HEK293 (cell line): ENCODE data around the gene DTX3L.

Source experiments
- CTCF ChIA-PET: fragments of 350-600 bp; formaldehyde crosslinking; extraction: SDS; loops from one replicate; lab custom pipeline; 2021; ENCODE audit warnings: antibody characterized with exemption; lab: Yijun Ruan, JAX
- POLR2A ChIA-PET: fragments of 300-600 bp; formaldehyde crosslinking; extraction: SDS; loops from one replicate; lab custom pipeline; 2020; ENCODE audit warnings: antibody characterized with exemption, inconsistent platforms; lab: Yijun Ruan, JAX
- H3K27ac ChIP-seq: fragments of 200-500 bp; sonication (Bioruptor generic); 2 replicates; pipeline ENCODE4 v1.5.1; 2014; ENCODE audit warnings: low read depth, low read length, control low read depth, inconsistent platforms; ENCODE audit errors: extremely low read depth
- H3K36me3 ChIP-seq, 2 experiments: fragments of 200-500 bp in 1 of 2; sonication (Bioruptor generic) in 1 of 2; 1 replicate in 1 of 2; 2 replicates in 1 of 2; pipeline ENCODE4 v1.5.1; 2014 to 2017; ENCODE audit warnings: inconsistent platforms in 2 of 2, low read length in 2 of 2; ENCODE audit not compliant: control insufficient read depth in 2 of 2, insufficient read depth in 1 of 2
- H3K4me1 ChIP-seq: fragments of 200-500 bp; sonication (Bioruptor generic); 2 replicates; pipeline ENCODE4 v1.5.1; 2014; ENCODE audit warnings: mild to moderate bottlenecking, low read length, inconsistent platforms; ENCODE audit not compliant: control insufficient read depth, insufficient read depth
- H3K4me3 ChIP-seq: 2 replicates; pipeline ENCODE4 v1.5.1; 2011; ENCODE audit warnings: low read depth, mild to moderate bottlenecking, control low read depth, low read length, moderate library complexity
- H3K9me3 ChIP-seq: fragments of 200-500 bp; sonication (Bioruptor generic); 2 replicates; pipeline ENCODE4 v1.5.1; 2014; ENCODE audit warnings: low read depth, low read length, inconsistent platforms; ENCODE audit not compliant: control insufficient read depth, insufficient read depth
- GLI2 ChIP-seq: fragments of 450-650 bp; formaldehyde crosslinking; IDR thresholded peaks from 2 replicates; pipeline ENCODE4; 2017; ENCODE audit warnings: missing biosample characterization, missing genetic modification characterization, low read depth, borderline replicate concordance
- IKZF3 ChIP-seq: fragments of 450-650 bp; IDR thresholded peaks from 2 replicates; pipeline ENCODE4 v1.5.0; 2018; ENCODE audit warnings: missing biosample characterization, mild to moderate bottlenecking, missing genetic modification characterization, moderate library complexity
- TCF7L2 ChIP-seq: IDR thresholded peaks from 2 replicates; pipeline ENCODE4 v1.6.1; 2011; ENCODE audit warnings: low read depth, mild to moderate bottlenecking, inconsistent platforms, low read length, moderate library complexity, borderline replicate concordance
- ZBTB1 ChIP-seq: fragments of 450-650 bp; formaldehyde crosslinking; IDR thresholded peaks from 2 replicates; pipeline ENCODE4 v1.5.1; 2016; ENCODE audit warnings: missing biosample characterization, missing genetic modification characterization
- ZBTB17 ChIP-seq: fragments of 450-650 bp; formaldehyde crosslinking; IDR thresholded peaks from 2 replicates; pipeline ENCODE4 v1.5.1; 2016; ENCODE audit warnings: missing biosample characterization, missing genetic modification characterization
- ZBTB48 ChIP-seq: fragments of 450-650 bp; formaldehyde crosslinking; IDR thresholded peaks from 2 replicates; pipeline ENCODE4 v1.5.1; 2016; ENCODE audit warnings: missing biosample characterization, missing genetic modification characterization
- ZFHX2 ChIP-seq: fragments of 450-650 bp; formaldehyde crosslinking; conservative IDR thresholded peaks from 2 replicates; pipeline ENCODE4 v1.5.1; 2016; ENCODE audit warnings: missing biosample characterization, missing genetic modification characterization
- ZIC2 ChIP-seq: fragments of 450-650 bp; formaldehyde crosslinking; IDR thresholded peaks from 2 replicates; pipeline ENCODE4 v1.5.1; 2016; ENCODE audit warnings: missing biosample characterization, missing genetic modification characterization
- ZNF146 ChIP-seq: fragments of 450-650 bp; formaldehyde crosslinking; IDR thresholded peaks from 2 replicates; pipeline ENCODE4 v1.5.1; 2016; ENCODE audit warnings: missing biosample characterization, missing genetic modification characterization
- ZNF155 ChIP-seq: fragments of 450-650 bp; formaldehyde crosslinking; IDR thresholded peaks from 2 replicates; pipeline ENCODE4 v1.5.1; 2016; ENCODE audit warnings: missing biosample characterization, missing genetic modification characterization
- ZNF157 ChIP-seq: fragments of 450-650 bp; formaldehyde crosslinking; IDR thresholded peaks from 2 replicates; pipeline ENCODE4 v1.5.1; 2016; ENCODE audit warnings: missing biosample characterization, missing genetic modification characterization
- ZNF223 ChIP-seq: fragments of 450-650 bp; formaldehyde crosslinking; IDR thresholded peaks from 2 replicates; pipeline ENCODE4 v1.5.1; 2016; ENCODE audit warnings: missing biosample characterization, missing genetic modification characterization
- ZNF26 ChIP-seq: fragments of 450-650 bp; formaldehyde crosslinking; IDR thresholded peaks from 2 replicates; pipeline ENCODE4 v1.5.1; 2016; ENCODE audit warnings: missing biosample characterization, missing genetic modification characterization
- ZNF354C ChIP-seq: fragments of 450-650 bp; formaldehyde crosslinking; IDR thresholded peaks from 2 replicates; pipeline ENCODE4 v1.5.1; 2016; ENCODE audit warnings: missing biosample characterization, missing genetic modification characterization, low read depth, borderline replicate concordance
- ZNF549 ChIP-seq: fragments of 450-650 bp; IDR thresholded peaks from 2 replicates; pipeline ENCODE4 v1.5.1; 2018; ENCODE audit warnings: missing biosample characterization, missing genetic modification characterization, mild to moderate bottlenecking, inconsistent platforms, moderate library complexity
- ZNF560 ChIP-seq: fragments of 450-650 bp; formaldehyde crosslinking; IDR thresholded peaks from 2 replicates; pipeline ENCODE4 v1.5.1; 2017; ENCODE audit warnings: missing biosample characterization, missing genetic modification characterization, borderline replicate concordance
- ZNF600 ChIP-seq: fragments of 450-650 bp; formaldehyde crosslinking; IDR thresholded peaks from 2 replicates; pipeline ENCODE4 v1.5.1; 2016; ENCODE audit warnings: missing biosample characterization, missing genetic modification characterization
- ZNF610 ChIP-seq: fragments of 450-650 bp; formaldehyde crosslinking; IDR thresholded peaks from 2 replicates; pipeline ENCODE4 v1.5.1; 2016; ENCODE audit warnings: missing biosample characterization, missing genetic modification characterization, borderline replicate concordance
- ZNF785 ChIP-seq: fragments of 450-650 bp; formaldehyde crosslinking; IDR thresholded peaks from 2 replicates; pipeline ENCODE4 v1.5.1; 2016; ENCODE audit warnings: missing biosample characterization, missing genetic modification characterization
- ZNF843 ChIP-seq: fragments of 450-650 bp; formaldehyde crosslinking; IDR thresholded peaks from 2 replicates; pipeline ENCODE4 v1.5.1; 2016; ENCODE audit warnings: missing biosample characterization, missing genetic modification characterization
- ZXDB ChIP-seq: fragments of 450-650 bp; formaldehyde crosslinking; IDR thresholded peaks from 2 replicates; pipeline ENCODE4 v1.5.1; 2016; ENCODE audit warnings: missing biosample characterization, missing genetic modification characterization
- TF ChIP-seq, protein P1 (sequence below): fragments of 450-650 bp; formaldehyde crosslinking; IDR thresholded peaks from 2 replicates; pipeline ENCODE4 v1.5.1; 2017; ENCODE audit warnings: missing biosample characterization, missing genetic modification characterization

Gene DTX3L

DNA sequence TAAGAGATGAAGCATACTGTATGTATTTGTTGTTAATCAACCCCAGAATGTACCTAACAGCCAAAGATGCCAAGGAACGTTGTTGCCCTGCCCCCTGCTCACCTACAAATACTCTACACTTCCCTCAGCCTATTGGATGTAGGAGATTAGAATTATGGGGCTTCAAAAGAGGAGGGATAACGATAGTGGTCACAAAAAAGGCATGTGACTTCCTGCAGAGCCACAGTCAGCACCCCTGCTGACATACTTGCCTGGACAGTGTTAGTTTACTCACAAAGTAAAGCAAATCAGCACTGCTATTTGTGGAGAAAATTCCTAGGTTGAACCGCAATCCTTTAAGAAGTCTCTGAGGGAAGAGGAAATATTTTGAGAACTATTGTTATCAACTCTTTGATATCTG, 51.2 kb downstream of the DTX3L start:
- H3K4me3 ChIP-seq = no peak overlapping the region
- POLR2A ChIA-PET = no interaction called here

DNA sequence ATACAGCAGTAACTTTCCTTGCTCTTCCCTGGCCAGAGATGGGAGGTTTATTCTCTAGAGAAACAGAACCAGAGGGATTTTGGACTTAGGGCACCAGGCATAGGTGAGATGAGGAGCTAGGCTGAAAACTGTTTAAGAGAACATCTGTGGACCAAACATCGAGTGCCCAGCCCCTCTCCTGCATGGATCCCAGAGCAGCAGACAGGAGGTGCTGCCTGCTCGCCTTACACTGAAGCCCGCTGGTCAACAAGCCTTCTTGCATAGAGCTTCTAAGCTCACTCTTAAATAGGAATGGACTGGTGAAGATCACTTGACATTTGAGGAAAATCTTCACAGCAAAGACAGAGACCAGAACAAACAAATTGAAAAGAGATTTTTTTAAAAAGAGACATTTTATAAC, 54.5 kb downstream of the DTX3L start:
- TF ChIP-seq ZBTB17 (tag by site-specific recombination) (0 out of 2 replicates have a peak, but pooled peaks have one; percentile 20), IKZF3 (tag by site-specific recombination) (no peak)
- no peaks in the 10 kb centered on the region for H3K36me3 ChIP-seq
- H3K9me3 ChIP-seq = no peaks in the 10 kb centered on the region
- H3K27ac ChIP-seq = no peak overlapping the region
- ChIA-PET POLR2A (no interaction called here), CTCF (interaction anchor here (0.7 kb wide), 1 partner anchor 57 kb away, joined by 3 read pairs; no protein-coding TSS in a partner anchor)
- no peaks in the 10 kb centered on the region for H3K4me1 ChIP-seq
- H3K4me3 ChIP-seq = no peak overlapping the region

More for the DNA sequence above, 51.2 kb downstream of the DTX3L start:
- Histone ChIP-seq H3K36me3 (no peaks in the 10 kb centered on the region), H3K27ac (no peak overlapping the region), H3K4me1 (no peaks in the 10 kb centered on the region), H3K9me3 (no peaks in the 10 kb centered on the region)
- CTCF ChIA-PET = no interaction called here
- TF ChIP-seq ZNF155 (no peak), ZNF549 (no peak), ZXDB (no peak), ZBTB48 (tag by site-specific recombination) (no peak), ZNF610 (tag by site-specific recombination) (no peak), ZNF223 (tag by site-specific recombination) (no peak), ZNF146 (tag by site-specific recombination) (no peak), GLI2 (tag by site-specific recombination) (no peak), TCF7L2 (no peak), ZBTB1 (tag by site-specific recombination) (no peak), ZNF785 (tag by site-specific recombination) (no peak), ZNF600 (tag by site-specific recombination) (no peak), ZNF354C (tag by site-specific recombination) (no peak), ZIC2 (no peak), ZNF157 (tag by site-specific recombination) (no peak), ZFHX2 (tag by site-specific recombination) (no peak), ZNF560 (tag by site-specific recombination) (no peak), ZNF26 (tag by site-specific recombination) (no peak), ZNF843 (tag by site-specific recombination) (no peak)
- TF ChIP-seq, protein P1, sequence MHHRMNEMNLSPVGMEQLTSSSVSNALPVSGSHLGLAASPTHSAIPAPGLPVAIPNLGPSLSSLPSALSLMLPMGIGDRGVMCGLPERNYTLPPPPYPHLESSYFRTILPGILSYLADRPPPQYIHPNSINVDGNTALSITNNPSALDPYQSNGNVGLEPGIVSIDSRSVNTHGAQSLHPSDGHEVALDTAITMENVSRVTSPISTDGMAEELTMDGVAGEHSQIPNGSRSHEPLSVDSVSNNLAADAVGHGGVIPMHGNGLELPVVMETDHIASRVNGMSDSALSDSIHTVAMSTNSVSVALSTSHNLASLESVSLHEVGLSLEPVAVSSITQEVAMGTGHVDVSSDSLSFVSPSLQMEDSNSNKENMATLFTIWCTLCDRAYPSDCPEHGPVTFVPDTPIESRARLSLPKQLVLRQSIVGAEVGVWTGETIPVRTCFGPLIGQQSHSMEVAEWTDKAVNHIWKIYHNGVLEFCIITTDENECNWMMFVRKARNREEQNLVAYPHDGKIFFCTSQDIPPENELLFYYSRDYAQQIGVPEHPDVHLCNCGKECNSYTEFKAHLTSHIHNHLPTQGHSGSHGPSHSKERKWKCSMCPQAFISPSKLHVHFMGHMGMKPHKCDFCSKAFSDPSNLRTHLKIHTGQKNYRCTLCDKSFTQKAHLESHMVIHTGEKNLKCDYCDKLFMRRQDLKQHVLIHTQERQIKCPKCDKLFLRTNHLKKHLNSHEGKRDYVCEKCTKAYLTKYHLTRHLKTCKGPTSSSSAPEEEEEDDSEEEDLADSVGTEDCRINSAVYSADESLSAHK (tag by site-specific recombination) = no peak
